ENCODE measurements around the gene DGKI.

DGKI gene

GRCh38 chr7:137692399-137692798, 154.4 kb downstream of the DGKI start:
- TF ChIP-seq CTCF (conservative IDR thresholded peaks at IDR 0.05; ENCODE audit: low read length): no peak
- no peak for DNase-seq (ENCODE audit: low read depth)
- no peak overlapping the region for H3K4me3 ChIP-seq (ENCODE audit: low read length)

- TF ChIP-seq CTCF (conservative IDR thresholded peaks at IDR 0.05; ENCODE audit: low read length): no peak
- no peak overlapping the region for H3K4me3 ChIP-seq (ENCODE audit: low read length)
- DNase-seq (ENCODE audit: low read depth): no peak
Observed at GRCh38 chr7:137691566-137691965, 155.2 kb downstream of the DGKI start.

GRCh38 chr7:137690635-137691034, 156.1 kb downstream of the DGKI start:
- H3K4me3 ChIP-seq (ENCODE audit: low read length): no peak overlapping the region
- DNase-seq (ENCODE audit: low read depth): no peak
- TF ChIP-seq CTCF (conservative IDR thresholded peaks at IDR 0.05; ENCODE audit: low read length): no peak

- no peak for TF ChIP-seq CTCF (conservative IDR thresholded peaks at IDR 0.05; ENCODE audit: low read length)
Observed at GRCh38 chr7:137689761-137690160, 157.0 kb downstream of the DGKI start.

GRCh38 chr7:137687556-137688265, 159.1 kb downstream of the DGKI start:
- peak overlapping the region; percentile 29 for H3K4me3 ChIP-seq (ENCODE audit: low read length)
- DNase-seq (ENCODE audit: low read depth): peak; percentile 81
- TF ChIP-seq CTCF (conservative IDR thresholded peaks at IDR 0.05; ENCODE audit: low read length): no peak

More at GRCh38 chr7:137689761-137690160, 157.0 kb downstream of the DGKI start:
- no peak overlapping the region for H3K4me3 ChIP-seq (ENCODE audit: low read length)
- no peak for DNase-seq (ENCODE audit: low read depth)

GRCh38 chr7:137685433-137686164, 161.2 kb downstream of the DGKI start:
- no peak for DNase-seq (ENCODE audit: low read depth)
- no peak for TF ChIP-seq CTCF (conservative IDR thresholded peaks at IDR 0.05; ENCODE audit: low read length)
- H3K4me3 ChIP-seq (ENCODE audit: low read length): no peak overlapping the region

- no peak overlapping the region for H3K4me3 ChIP-seq (ENCODE audit: low read length)
- DNase-seq (ENCODE audit: low read depth): no peak
- TF ChIP-seq CTCF (conservative IDR thresholded peaks at IDR 0.05; ENCODE audit: low read length): no peak
Observed at GRCh38 chr7:137684776-137685175, 162.0 kb downstream of the DGKI start.
